Activated CD4-positive, alpha-beta T cell treated with anti-CD3 and anti-CD28 coated beads for 4 hours (primary cell): ENCODE measurements around the gene PURA.

Experiments
- DNase-seq, 2 donors: peaks; one replicate each; pipeline ENCODE4 v3.0.0-alpha.2; 2020

The PURA gene

GRCh38 chr5:140110646-140110957 lies 3.3 kb upstream of the PURA start:
- DNase-seq: no peak

DNA sequence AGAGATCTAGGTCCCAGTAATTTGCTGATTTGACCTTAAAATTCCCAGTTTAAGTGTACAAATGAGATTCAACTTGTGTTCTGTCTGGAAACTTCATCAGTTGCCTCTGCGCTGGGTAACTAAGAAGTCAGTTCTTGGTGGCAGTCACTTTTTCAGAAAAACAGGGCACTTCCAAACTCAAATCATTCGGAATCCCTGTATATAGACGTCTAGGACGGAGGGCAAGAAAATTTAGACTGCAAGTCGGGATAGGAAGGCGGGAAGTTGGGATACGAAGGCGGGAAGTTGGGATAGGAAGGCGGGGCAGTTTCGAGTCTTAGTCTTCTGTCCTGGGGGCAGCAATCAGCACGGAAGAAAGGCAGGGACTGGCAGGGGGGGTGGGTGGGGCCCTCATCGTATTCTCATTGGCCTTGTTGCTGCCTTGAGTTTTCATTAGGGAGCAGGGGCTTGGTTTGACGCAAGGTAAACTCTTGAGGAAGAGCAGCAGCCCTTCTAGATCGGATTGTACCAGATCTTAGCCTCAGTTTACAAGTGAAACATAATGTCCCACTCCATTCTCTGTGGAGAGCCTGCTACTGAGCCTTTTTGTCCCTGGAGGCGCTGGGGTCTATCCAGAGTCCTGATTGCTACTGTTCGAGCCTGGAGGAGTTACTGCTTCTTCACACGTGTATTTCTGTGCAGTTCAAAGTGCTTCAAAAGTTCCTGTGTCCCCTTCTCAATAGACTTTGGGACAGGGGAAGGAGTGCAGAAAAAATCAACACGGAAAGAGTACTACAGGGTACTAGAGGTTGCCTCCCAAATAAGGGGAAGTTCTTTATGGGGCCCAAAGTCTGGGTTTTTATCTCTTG lies 2.7 kb upstream of the PURA start:
- no peak for DNase-seq

GRCh38 chr5:140111859-140112551 lies 1.9 kb upstream of the PURA start:
- no peak for DNase-seq

DNA sequence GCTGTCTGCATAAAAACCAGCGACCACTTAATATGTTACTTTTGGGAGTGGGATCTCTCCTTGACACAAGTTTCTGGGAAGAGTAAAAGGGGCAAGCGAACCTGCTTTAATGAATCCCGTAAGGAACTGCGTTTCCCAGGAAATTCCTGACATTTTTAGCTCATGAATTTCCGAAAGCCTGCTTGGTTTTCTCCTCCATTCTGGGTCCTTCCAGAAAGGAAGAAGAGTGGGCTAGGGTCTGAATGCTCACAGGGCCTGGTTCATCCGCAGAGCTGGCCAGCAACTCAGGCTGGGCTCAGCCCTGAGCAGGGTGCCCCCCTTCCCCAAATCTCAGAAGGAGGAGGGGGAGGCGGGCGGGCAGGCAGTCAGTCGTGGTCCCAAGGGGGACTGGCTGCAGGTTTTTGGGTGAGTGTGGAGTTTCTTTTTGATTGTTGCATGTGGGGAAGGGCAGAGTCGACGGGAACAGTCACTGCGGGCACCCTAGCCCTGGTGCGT lies 1.2 kb upstream of the PURA start:
- DNase-seq: no peak

DNA sequence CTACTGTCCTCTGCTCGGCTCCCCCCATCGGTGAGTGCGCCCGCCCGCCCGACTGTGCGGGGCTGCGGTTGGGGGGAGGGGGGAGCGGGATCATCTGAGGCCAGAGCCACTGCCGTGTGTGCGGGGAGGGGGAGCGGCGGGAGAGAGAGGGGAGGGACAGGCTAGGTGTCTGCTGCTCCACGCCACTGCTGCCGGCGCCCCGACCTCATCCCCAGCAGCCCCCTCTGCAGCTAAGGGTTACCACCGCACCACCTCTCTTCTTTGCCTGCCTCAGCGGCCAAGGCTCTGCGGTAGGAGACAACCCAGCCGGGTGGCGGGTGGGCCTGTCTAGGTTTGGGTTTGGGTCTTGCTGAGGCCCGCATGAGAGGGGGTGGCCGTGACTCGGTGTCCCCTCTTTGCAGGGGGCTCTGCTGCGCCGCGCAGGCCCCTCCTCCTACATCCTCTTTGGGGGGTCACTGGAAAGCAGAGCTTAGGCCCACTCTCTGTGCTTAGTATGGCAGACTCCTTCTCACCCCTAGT lies 670 bp upstream of the PURA start:
- peak in 1 of 2 donors; percentile 19 for DNase-seq

GRCh38 chr5:140114341-140115185 lies 654 bp downstream of the PURA start:
- DNase-seq: peak; percentile 27 to 38

- DNase-seq: no peak
Observed at GRCh38 chr5:140115186-140115500, 1.2 kb downstream of the PURA start.

GRCh38 chr5:140116716-140117115 lies 2.8 kb downstream of the PURA start:
- DNase-seq: no peak

- no peak for DNase-seq
Observed at GRCh38 chr5:140117523-140117922, 3.6 kb downstream of the PURA start.

DNA sequence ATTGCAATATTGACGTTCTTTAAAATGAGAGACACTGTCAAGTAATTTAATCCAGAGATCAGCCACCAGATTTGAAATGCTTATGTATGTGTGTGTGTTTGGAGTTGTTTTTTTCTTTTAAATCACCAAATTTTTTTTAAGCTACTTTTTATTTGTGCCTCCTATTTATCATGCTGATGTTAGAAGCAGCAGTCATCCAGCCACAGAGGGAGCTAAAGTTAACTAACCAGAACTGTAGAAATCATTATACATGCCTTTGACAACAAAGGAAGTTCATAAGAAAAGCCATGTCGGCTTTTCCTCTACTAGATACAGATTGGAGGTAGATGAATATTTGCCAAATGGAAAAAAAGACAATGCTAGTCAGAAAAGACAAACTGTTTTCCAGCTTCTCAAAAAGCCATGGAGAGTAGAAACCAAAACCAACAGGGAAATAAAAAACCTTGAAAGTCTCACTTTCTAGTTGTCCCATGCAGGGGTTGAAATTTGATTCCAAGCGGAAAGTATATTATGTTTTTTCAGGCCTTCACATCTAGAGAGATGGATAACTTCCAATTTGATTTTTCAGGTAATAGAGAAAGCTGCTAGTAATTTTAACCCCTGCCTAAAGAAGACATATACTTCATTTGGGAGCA lies 4.5 kb downstream of the PURA start:
- no peak for DNase-seq

- DNase-seq: no peak
Observed at GRCh38 chr5:140125637-140126036, 11.7 kb downstream of the PURA start, which contains the start of gene IGIP. TSS of gene IGIP (plus strand) at chr5:140125937. CDS start at chr5:140128477, 2,540 bp downstream.

DNA sequence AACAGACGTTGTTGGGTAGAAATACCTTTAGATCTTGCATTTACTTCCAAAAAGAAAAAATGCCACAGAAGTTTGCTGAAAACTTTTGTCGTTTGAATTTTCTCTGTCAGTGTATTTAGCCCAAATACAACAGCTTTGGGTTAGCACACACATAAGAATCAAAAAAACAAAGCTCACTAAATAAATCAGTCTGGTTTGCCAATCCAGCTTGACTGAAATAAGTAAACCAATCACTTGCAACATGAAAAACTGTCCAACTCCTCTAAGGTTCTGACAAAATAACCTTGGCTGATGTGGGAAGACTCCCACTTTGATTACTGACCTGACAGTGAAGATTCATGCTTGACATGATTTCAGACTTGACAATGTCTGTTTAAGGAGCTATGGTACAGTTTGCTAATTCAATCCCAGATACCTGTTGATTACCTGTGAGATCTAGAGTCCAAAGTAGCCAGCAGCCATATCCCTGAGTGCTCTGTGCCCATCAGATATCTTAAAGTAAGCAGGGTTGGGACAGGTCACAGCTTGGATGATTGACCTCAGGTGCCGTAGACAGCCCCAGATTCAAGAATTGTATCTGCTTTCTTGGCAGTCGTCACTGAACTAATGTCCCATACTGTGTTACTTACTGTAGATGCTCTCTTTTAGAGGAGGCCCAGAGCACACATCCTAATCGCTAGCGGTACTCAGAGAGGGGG lies 12.6 kb downstream of the PURA start:
- DNase-seq: no peak

DNA sequence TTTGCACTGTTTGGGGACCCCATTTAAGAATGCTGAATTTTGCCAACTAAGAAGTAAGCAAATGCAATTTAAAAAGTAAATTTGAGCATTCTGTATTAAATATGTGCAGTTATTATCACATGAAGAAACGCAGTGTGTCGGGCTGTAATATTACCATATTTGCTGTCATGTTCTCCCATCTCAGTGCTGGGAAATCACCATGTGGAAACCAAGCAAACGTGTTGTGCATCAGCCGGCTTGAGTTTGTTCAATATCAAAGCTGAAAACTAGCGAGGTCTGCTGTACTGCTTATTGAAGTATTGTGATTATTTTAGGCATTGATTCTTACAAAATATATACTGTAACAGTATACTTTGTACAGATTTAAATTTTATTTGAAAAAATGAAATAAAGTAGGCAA lies 14.5 kb downstream of the PURA start:
- DNase-seq: no peak

GRCh38 chr5:140130949-140131733 lies 17.2 kb downstream of the PURA start:
- DNase-seq: no peak

GRCh38 chr5:140131967-140132409 lies 18.1 kb downstream of the PURA start:
- DNase-seq: no peak

- no peak for DNase-seq
Observed at GRCh38 chr5:140133514-140134167, 19.7 kb downstream of the PURA start.

DNA sequence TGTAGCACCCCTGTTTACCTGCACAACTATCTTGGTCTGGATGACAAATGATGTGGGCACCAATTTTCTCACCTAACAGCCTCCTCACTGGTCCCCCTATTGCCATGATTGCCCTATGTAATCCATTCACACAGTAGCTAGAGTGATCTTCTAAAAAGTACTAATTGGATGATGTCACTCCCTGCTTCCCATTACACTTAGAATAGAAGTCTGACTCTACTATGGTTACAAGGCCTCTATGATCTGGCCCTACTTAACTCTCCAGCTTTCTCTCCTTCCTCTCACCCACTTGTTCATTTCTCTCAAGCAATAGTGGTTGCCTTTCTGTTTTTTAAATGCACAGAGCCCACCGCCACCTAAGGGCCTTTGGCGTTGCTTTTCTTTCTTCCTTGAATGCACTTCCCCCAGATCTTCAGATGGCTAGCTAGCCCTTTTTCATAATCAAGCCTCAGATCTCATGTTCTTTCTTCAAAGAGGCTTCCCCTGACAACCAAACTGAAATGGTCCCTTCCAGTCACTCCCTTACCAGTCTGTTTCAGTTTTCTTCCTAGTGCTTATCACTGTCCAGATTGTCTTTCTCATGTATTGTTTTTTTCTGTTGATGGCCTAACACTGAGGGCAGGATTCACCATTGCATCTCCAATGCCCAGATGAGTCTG lies 20.5 kb downstream of the PURA start:
- DNase-seq: no peak

DNA sequence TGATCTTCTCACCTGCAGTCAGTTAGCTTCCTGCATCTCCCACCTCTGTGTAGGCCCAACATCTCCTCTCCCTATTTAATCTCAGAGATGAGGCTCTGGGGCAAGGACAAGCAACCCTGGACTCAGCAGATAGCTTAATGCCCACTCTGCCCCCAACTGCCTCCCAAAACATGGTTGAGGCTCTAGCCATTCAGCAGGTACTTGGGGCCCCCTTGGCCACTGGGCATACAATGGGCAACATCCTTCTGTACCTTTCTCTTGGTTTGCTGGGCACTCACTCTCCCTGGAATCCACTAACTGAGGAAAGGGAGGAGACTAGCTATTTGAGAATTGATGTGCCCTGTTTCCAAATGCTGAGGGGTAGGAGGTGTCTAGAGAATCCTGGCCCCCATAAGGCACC lies 21.2 kb downstream of the PURA start:
- no peak for DNase-seq

- DNase-seq: no peak
Observed at GRCh38 chr5:140136624-140137023, 22.7 kb downstream of the PURA start.

DNA sequence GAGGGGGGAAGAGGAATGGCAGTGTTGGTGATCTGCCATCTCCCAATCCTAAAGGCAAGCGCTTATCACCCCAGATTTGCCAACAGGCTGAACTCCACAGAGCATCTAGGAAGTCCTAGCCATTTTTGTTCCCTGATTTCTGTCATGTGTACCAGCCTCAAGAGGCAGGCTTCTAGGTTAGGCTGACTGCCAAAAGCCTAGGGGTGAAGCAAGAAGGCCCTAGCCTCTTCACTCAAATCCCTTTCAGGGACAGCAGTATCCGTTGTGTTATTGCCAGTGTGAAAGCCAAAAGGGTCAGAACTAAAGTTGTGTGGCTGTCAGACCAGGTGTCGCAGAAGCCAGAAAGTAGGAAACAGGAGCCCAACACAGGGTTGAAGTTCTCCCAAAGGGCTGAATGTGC lies 26.5 kb downstream of the PURA start:
- DNase-seq: no peak
